IMR-90 (cell line): ENCODE data around the gene GPR153. TPM values are rescaled to one million over a fixed set of nuclear protein-coding genes. Genes with fewer than 3 reads are reported as not detected.

ENCODE experiments used
- ATAC-seq: fragments of 200-7000 bp; cut with Tn5 transposase; 2 replicates; pipeline ENCODE4 v1.9.1; 2020; ENCODE audit warnings: low read depth, mild to moderate bottlenecking, moderate library complexity
- BruUV-seq: library from RNA; stranded (reverse); fragments of 400-500 nt; replicated peaks from 2 replicates; lab custom pipeline; 2021; lab: Mats Ljungman, UMichigan
- CTCF ChIA-PET: fragments of 300-600 bp; formaldehyde crosslinking; extraction: SDS; loops from one replicate; lab custom pipeline; 2021; ENCODE audit warnings: antibody characterized with exemption; lab: Yijun Ruan, JAX
- POLR2A ChIA-PET: fragments of 300-600 bp; sonication (Branson Sonifier 250); formaldehyde crosslinking; loops from one replicate; lab custom pipeline; 2022; ENCODE audit warnings: antibody characterized with exemption; ENCODE audit not compliant: unreplicated experiment; lab: Charles Lee
- DNase-seq: peaks from one replicate; pipeline ENCODE4 v3.0.0; 2013
- H2AFZ ChIP-seq: replicated peaks from 2 replicates; pipeline ENCODE3; 2013; ENCODE audit warnings: low read length, mild to moderate bottlenecking; ENCODE audit not compliant: poor library complexity
- H2AK5ac ChIP-seq: 2 replicates; pipeline ENCODE4 v1.6.1; 2013; ENCODE audit warnings: low read depth, low read length, inconsistent platforms
- H2AK9ac ChIP-seq: replicated peaks from 2 replicates; pipeline ENCODE3; 2013; ENCODE audit warnings: mild to moderate bottlenecking, low read depth, low read length, moderate library complexity; ENCODE audit not compliant: poor library complexity
- H2BK120ac ChIP-seq: 2 replicates; pipeline ENCODE4 v1.6.1; 2013; ENCODE audit warnings: low read depth, low read length, inconsistent platforms
- H2BK15ac ChIP-seq: 3 replicates; pipeline ENCODE4 v1.6.1; 2013; ENCODE audit warnings: low read depth, low read length, inconsistent platforms
- H2BK20ac ChIP-seq: 2 replicates; pipeline ENCODE4 v1.6.1; 2013; ENCODE audit warnings: low read depth, mild to moderate bottlenecking, inconsistent platforms, low read length, moderate library complexity
- H2BK5ac ChIP-seq: 2 replicates; pipeline ENCODE4 v1.6.1; 2013; ENCODE audit warnings: mild to moderate bottlenecking, low read depth, low read length, inconsistent platforms; ENCODE audit not compliant: poor library complexity, severe bottlenecking
- H3K14ac ChIP-seq: replicated peaks from 2 replicates; pipeline ENCODE4 v1.6.1; 2013; ENCODE audit warnings: low read depth, low read length, inconsistent platforms
- H3K18ac ChIP-seq: 2 replicates; pipeline ENCODE4 v1.6.1; 2013; ENCODE audit warnings: low read depth, low read length, control low read depth
- H3K23ac ChIP-seq: 2 replicates; pipeline ENCODE4 v1.6.1; 2013; ENCODE audit warnings: low read depth, low read length, inconsistent platforms
- H3K27ac ChIP-seq: 2 replicates; pipeline ENCODE4 v1.5.1; 2013; ENCODE audit warnings: mild to moderate bottlenecking, control low read depth, low read length; ENCODE audit not compliant: insufficient read depth
- H3K27me3 ChIP-seq: 2 replicates; pipeline ENCODE4 v1.6.1; 2013; ENCODE audit warnings: low read length; ENCODE audit not compliant: control insufficient read depth, insufficient read depth
- H3K36me3 ChIP-seq: 2 replicates; pipeline ENCODE4 v1.6.1; 2013; ENCODE audit warnings: low read length, mixed read lengths; ENCODE audit not compliant: control insufficient read depth, insufficient read depth
- H3K4ac ChIP-seq: 2 replicates; pipeline ENCODE4 v1.6.1; 2013; ENCODE audit warnings: low read depth, low read length, inconsistent platforms
- H3K4me1 ChIP-seq: 2 replicates; pipeline ENCODE4 v1.6.1; 2013; ENCODE audit warnings: low read length, mixed read lengths; ENCODE audit not compliant: control insufficient read depth, insufficient read depth
- H3K4me2 ChIP-seq: 2 replicates; pipeline ENCODE4 v1.6.1; 2013; ENCODE audit warnings: low read depth, mild to moderate bottlenecking, control low read depth, low read length, moderate library complexity
- H3K4me3 ChIP-seq: 2 replicates; pipeline ENCODE4 v1.5.1; 2013; ENCODE audit warnings: low read depth, mild to moderate bottlenecking, control low read depth, low read length, moderate library complexity; ENCODE audit not compliant: insufficient read depth
- H3K56ac ChIP-seq: 2 replicates; pipeline ENCODE4 v1.6.1; 2013; ENCODE audit warnings: low read length, inconsistent platforms; ENCODE audit not compliant: insufficient read depth; ENCODE audit errors: extremely low read depth
- H3K79me1 ChIP-seq, 2 experiments: 2 replicates each; pipeline ENCODE4 v1.6.1; 2013; ENCODE audit warnings: low read length in 2 of 2, inconsistent platforms in 1 of 2, low read depth in 1 of 2
- H3K9ac ChIP-seq: 2 replicates; pipeline ENCODE4 v1.6.1; 2013; ENCODE audit warnings: low read depth, low read length, control low read depth
- H3K9me1 ChIP-seq: 2 replicates; pipeline ENCODE4 v1.6.1; 2013; ENCODE audit warnings: low read length, inconsistent platforms; ENCODE audit not compliant: insufficient read depth
- H3K9me3 ChIP-seq: 2 replicates; pipeline ENCODE4 v1.6.1; 2013; ENCODE audit warnings: low read length; ENCODE audit not compliant: control insufficient read depth, insufficient read depth
- H4K20me1 ChIP-seq: 2 replicates; pipeline ENCODE4 v1.6.1; 2013; ENCODE audit warnings: low read length, inconsistent platforms; ENCODE audit not compliant: insufficient read depth
- H4K5ac ChIP-seq: 2 replicates; pipeline ENCODE4 v1.6.1; 2013; ENCODE audit warnings: mild to moderate bottlenecking, low read depth, low read length, control low read depth
- H4K8ac ChIP-seq, 2 experiments: 2 replicates each; pipeline ENCODE4 v1.6.1; 2013; ENCODE audit warnings: low read depth in 2 of 2, low read length in 2 of 2, control low read depth in 1 of 2, inconsistent platforms in 1 of 2
- H4K91ac ChIP-seq: 2 replicates; pipeline ENCODE4 v1.6.1; 2013; ENCODE audit warnings: low read depth, low read length, inconsistent platforms; ENCODE audit not compliant: insufficient read depth
- BHLHE40 ChIP-seq: fragments of 150-350 bp; IDR thresholded peaks from 2 replicates; pipeline ENCODE4 v1.6.1; 2016; ENCODE audit warnings: mild to moderate bottlenecking, low read depth, low read length
- MAZ ChIP-seq: IDR thresholded peaks from 2 replicates; pipeline ENCODE4 v1.6.1; 2012; ENCODE audit warnings: low read depth, mild to moderate bottlenecking, low read length, improper control_type of control experiment, moderate library complexity, borderline replicate concordance
- WGBS, 2 experiments: methylation state at CpG; one replicate each; pipeline versions ENCODE4 v1.1.5 to v1.1.7; 2013; ENCODE audit warnings: missing lambda C conversion rate in 2 of 2; ENCODE audit not compliant: insufficient read length in 1 of 2; ENCODE audit errors: extremely low coverage in 2 of 2; 5-methylcytosine and 5-hydroxymethylcytosine counted together
- dilution Hi-C: fragments of 300-500 bp; cut with HindIII; formaldehyde crosslinking; loops from one replicate; pipeline ENCODE4 v1.14.3; 2018; ENCODE audit warnings: low sequenced_read_pairs; ENCODE audit not compliant: unreplicated experiment
- in situ Hi-C: fragments of 300-500 bp; cut with MboI; formaldehyde crosslinking; loops from 3 replicates; pipeline ENCODE4 v1.14.3; 2019; ENCODE audit warnings: low sequenced_read_pairs, inconsistent platforms, mixed read lengths
- intact Hi-C: fragments of 100-400 bp; cut with micrococcal nuclease; formaldehyde crosslinking; loops from 2 replicates; pipeline ENCODE4 v1.10.0; 2022
- polyA plus RNA-seq, 3 experiments: library from polyadenylated mRNA; depleted of rRNA; stranded (reverse); fragments of >200 nt; gene quantifications; 2 replicates each; pipeline ENCODE4 v1.2.3, GENCODE V29; 2012; ENCODE audit warnings: low replicate concordance in 1 of 3
- total RNA-seq: library from RNA; depleted of rRNA; stranded (reverse); fragments of >200 nt; gene quantifications from 2 replicates; pipeline ENCODE4 v1.2.3, GENCODE V29; 2012

Gene GPR153
- total and polyA plus RNA-seq, 2 of the 4 experiments (the other 2 are of a cell fraction) = 1.8 to 5.2 TPM

- ChIA-PET CTCF (no interaction called here), POLR2A (no interaction called here)
- Histone ChIP-seq H2BK5ac (no peak overlapping the region), H3K36me3 (no peaks in the 10 kb centered on the region), H2AK9ac (no peak overlapping the region), H2AFZ (no peak overlapping the region), H2BK120ac (no peak overlapping the region), H3K14ac (no peak overlapping the region), H3K27me3 (peaks cover 27% of the 10 kb centered on the region), H3K9ac (no peak overlapping the region), H4K20me1 (peaks cover 4% of the 10 kb centered on the region), H3K4me2 (no peak overlapping the region), H4K5ac (no peak overlapping the region), H2AK5ac (no peak overlapping the region), H3K9me3 (no peaks in the 10 kb centered on the region), H3K27ac (no peak overlapping the region), H3K4me3 (no peak overlapping the region), H4K91ac (no peak overlapping the region), H3K56ac (no peak overlapping the region), H2BK15ac (no peak overlapping the region), H3K4ac (no peak overlapping the region), H2BK20ac (no peak overlapping the region), H4K8ac (no peak overlapping the region), H3K4me1 (no peaks in the 10 kb centered on the region), H3K18ac (no peak overlapping the region), H3K23ac (no peak overlapping the region), H3K9me1 (no peaks in the 10 kb centered on the region), H3K79me1 (no peaks in the 10 kb centered on the region)
- dilution Hi-C loops = no loop called here
- intact Hi-C loops = no loop called here
- BruUV-seq = no TSS peak
- TF ChIP-seq BHLHE40 = no peak
- TF ChIP-seq MAZ = no peak
- DNase-seq (no peak), ATAC-seq (no peak)
- 67% methylated on average over 1 of the region's 4 CpGs; no CpG with 5 or more reads in 1 of the 2 experiments for WGBS, 2 experiments
- in situ Hi-C loops = loop anchor here (10.0 kb wide), 1 partner anchor 152 kb away; no protein-coding TSS in a partner anchor
Observed at GRCh38 chr1:6252374-6252710, 8.6 kb downstream of the GPR153 start.
